Kidney (tissue), 14 donors: ENCODE measurements around the gene ZDHHC12. TPM values are rescaled to one million over a fixed set of nuclear protein-coding genes. Genes with fewer than 3 reads are reported as not detected.
"Not testable (repeated sequence)": the region's sequence is repeated elsewhere in the genome, so short reads cannot be mapped to it uniquely, and the experiment has no call there.

Experiments
- DNase-seq, 5 donors: peaks; one replicate each; pipeline ENCODE4 v3.0.0-alpha.2; 2013 to 2020
- FAIRE-seq: peaks from 2 replicates; lab custom pipeline; 2012; peaks lifted over from hg19 to GRCh38; lab: Jason Lieb, UNC
- H3K27ac ChIP-seq, 2 donors: one replicate each; pipeline ENCODE4 v1.7.0; 2013; ENCODE audit warnings: low read depth in 2 of 2, low read length in 2 of 2, inconsistent platforms in 1 of 2
- H3K27me3 ChIP-seq: one replicate; pipeline ENCODE4 v1.7.1; 2013; ENCODE audit warnings: low read length, inconsistent platforms; ENCODE audit not compliant: control insufficient read depth, insufficient read depth
- H3K36me3 ChIP-seq, 3 donors: one replicate each; pipeline versions ENCODE4 v1.7.0 to v1.7.1; 2013; ENCODE audit warnings: low read length in 3 of 3, control low read depth in 1 of 3, inconsistent platforms in 1 of 3; ENCODE audit not compliant: insufficient read depth in 3 of 3, control insufficient read depth in 2 of 3
- H3K4me1 ChIP-seq, 3 donors: one replicate each; pipeline versions ENCODE4 v1.7.0 to v1.7.1; 2013; ENCODE audit warnings: low read length in 3 of 3, inconsistent platforms in 1 of 3, low read depth in 1 of 3; ENCODE audit not compliant: control insufficient read depth in 2 of 3, insufficient read depth in 2 of 3
- H3K4me3 ChIP-seq, 3 donors: one replicate each; pipeline versions ENCODE4 v1.7.0 to v1.8.1; 2013; ENCODE audit warnings: low read length in 3 of 3, control low read depth in 1 of 3, inconsistent platforms in 1 of 3
- H3K9ac ChIP-seq, 3 donors: one replicate each; pipeline versions ENCODE4 v1.7.0 to v1.7.1; 2013; ENCODE audit warnings: low read length in 3 of 3, control low read depth in 1 of 3, inconsistent platforms in 1 of 3
- H3K9me3 ChIP-seq, 3 donors: one replicate each; pipeline versions ENCODE4 v1.7.0 to v1.7.1; 2013; ENCODE audit warnings: low read length in 3 of 3, control low read depth in 1 of 3, inconsistent platforms in 1 of 3; ENCODE audit not compliant: control insufficient read depth in 2 of 3, insufficient read depth in 1 of 3
- CTCF ChIP-seq: IDR thresholded peaks from 3 replicates; pipeline ENCODE4 v1.5.1; 2012; ENCODE audit warnings: mild to moderate bottlenecking, moderate library complexity, borderline replicate concordance; ENCODE audit not compliant: insufficient read depth; ENCODE audit errors: extremely low read depth
- intact Hi-C: fragments of 100-400 bp; cut with DNase I; formaldehyde crosslinking; loops from one replicate; pipeline ENCODE4 v1.11.1; 2022
- polyA plus RNA-seq: library from polyadenylated mRNA; stranded (reverse); fragments of 350-450 nt; fragmentation: Illumina TruSeq; extraction: RNeasy Lipid Tissue Mini Kit (QIAGEN cat#74804); gene quantifications from one replicate; pipeline ENCODE4 v1.2.3, GENCODE V29; 2014; ENCODE audit warnings: low read depth, low replicate concordance; ENCODE audit not compliant: insufficient read depth
- total RNA-seq: library from RNA; stranded (reverse); fragmentation: NEBNext Ultra II Directional; extraction: Animal tissue kit (Norgen Biotek cat#: 25700); gene quantifications from one replicate; pipeline ENCODE4 v1.2.1, GENCODE V29; 2021
- donor health status: control.
- donor health status: control.
- donor health status: control.
- donor health status: control.
- donor health status: control.
- donor health status: DM: yes; HTN: yes; CAD: no.
- donor health status: Normal renal cell carcinoma (clear cell type).

Gene ZDHHC12
- total and polyA plus RNA-seq, 2 donors from 2014 or later: 39.9 to 54.7 TPM

DNA sequence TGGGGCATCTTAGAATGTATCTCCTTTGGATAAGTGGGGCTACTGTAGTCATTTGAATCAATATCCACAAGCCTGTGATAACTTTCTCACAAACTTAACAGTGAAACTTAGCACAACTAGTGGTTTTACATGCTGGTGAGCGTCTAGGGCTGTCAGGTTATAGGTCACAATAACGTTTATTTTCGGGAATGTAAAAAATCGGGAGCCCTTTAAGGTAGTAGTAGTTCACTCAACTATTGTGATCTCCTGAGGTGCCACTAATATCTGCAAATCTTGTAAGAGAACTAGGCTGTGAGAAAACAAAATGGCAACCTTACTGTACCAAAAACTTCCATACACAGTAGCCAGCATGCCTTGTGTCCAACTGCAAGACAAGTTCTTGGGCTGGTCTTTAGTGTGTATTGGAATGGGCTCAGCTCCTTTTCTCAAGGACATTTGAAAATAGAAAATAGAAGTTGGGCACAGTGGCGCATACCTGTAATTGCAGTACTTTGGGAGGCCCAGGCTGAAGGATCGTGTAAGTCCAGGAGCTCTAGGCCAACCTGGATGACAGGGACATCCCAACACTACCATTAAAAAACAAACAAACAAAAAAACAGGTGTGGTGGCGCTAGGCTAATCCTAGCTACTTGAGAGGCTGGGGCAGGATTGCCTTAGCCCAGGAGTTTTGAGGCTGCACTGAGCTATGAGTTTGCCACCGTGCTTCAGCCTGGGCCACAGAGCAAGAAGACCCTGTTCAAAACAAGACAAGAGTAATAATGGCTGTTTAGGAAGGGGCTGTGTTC, 26.8 kb downstream of the ZDHHC12 start:
- Histone ChIP-seq H3K4me1 (peaks cover 0 to 3% (median 0%) of the 10 kb centered on the region in 3 donors), H3K9ac (no peak overlapping the region), H3K36me3 (peaks cover 6 to 27% (median 12%) of the 10 kb centered on the region in 3 donors), H3K9me3 (no peaks in the 10 kb centered on the region), H3K27me3 (no peaks in the 10 kb centered on the region), H3K4me3 (no peak overlapping the region), H3K27ac (no peak overlapping the region)
- intact Hi-C loops: no loop called here
- no peak for FAIRE-seq
- DNase-seq: peak in 1 of 5 donors; percentile 7
- no peak for TF ChIP-seq CTCF

GRCh38 chr9:128694344-128694743, 29.6 kb downstream of the ZDHHC12 start:
- H3K9ac ChIP-seq: no peak overlapping the region
- no peaks in the 10 kb centered on the region for H3K9me3 ChIP-seq
- no peaks in the 10 kb centered on the region for H3K27me3 ChIP-seq
- TF ChIP-seq CTCF: no peak
- intact Hi-C loops: no loop called here
- peaks cover 4 to 10% (median 5%) of the 10 kb centered on the region in 3 donors for H3K4me1 ChIP-seq
- no peak overlapping the region for H3K4me3 ChIP-seq
- no peak overlapping the region for H3K27ac ChIP-seq
- FAIRE-seq: no peak
- DNase-seq: no peak
- peaks cover 13 to 34% (median 16%) of the 10 kb centered on the region in 3 donors for H3K36me3 ChIP-seq

- H3K4me3 ChIP-seq, H3K9me3 ChIP-seq, H3K9ac ChIP-seq, H3K27ac ChIP-seq, DNase-seq, H3K27me3 ChIP-seq, FAIRE-seq, intact Hi-C loops: not testable (repeated sequence)
- peaks cover 13 to 34% (median 16%) of the 10 kb centered on the region in 3 donors for H3K36me3 ChIP-seq
- peaks cover 4 to 10% (median 5%) of the 10 kb centered on the region in 3 donors for H3K4me1 ChIP-seq
Observed at GRCh38 chr9:128693738-128694137, 30.2 kb downstream of the ZDHHC12 start.

GRCh38 chr9:128690684-128691034, 33.3 kb downstream of the ZDHHC12 start:
- Histone ChIP-seq H3K4me3 (peak overlapping the region; percentile 79 to 86 (median 84)), H3K9me3 (no peaks in the 10 kb centered on the region), H3K27me3 (no peaks in the 10 kb centered on the region), H3K9ac (peak overlapping the region; percentile 50 to 93 (median 82)), H3K27ac (peak overlapping the region in 1 of 2 donors; percentile 28), H3K36me3 (peaks cover 13 to 32% (median 16%) of the 10 kb centered on the region in 3 donors), H3K4me1 (peaks cover 8 to 18% (median 10%) of the 10 kb centered on the region in 3 donors)
- no peak for DNase-seq
- no peak for TF ChIP-seq CTCF
- intact Hi-C loops: no loop called here
- no peak for FAIRE-seq
